Fibroblast of lung (primary cell): Measurements from ENCODE around the gene TEX38. TPM values are rescaled to one million over a fixed set of nuclear protein-coding genes. Genes with fewer than 3 reads are reported as not detected.

Source experiments
- DNase-seq, 2 donors: peaks; one replicate each; pipeline versions ENCODE4 v3.0.0 to v3.0.0-alpha.2; 2010; ENCODE audit warnings: low read depth in 2 of 2
- H2AFZ ChIP-seq: 2 replicates; pipeline ENCODE4 v1.5.1; 2012; ENCODE audit warnings: low read length, control low read depth, inconsistent platforms
- H3K27ac ChIP-seq: 2 replicates; pipeline ENCODE4 v1.5.1; 2011; ENCODE audit warnings: low read length, control low read depth; ENCODE audit not compliant: insufficient read depth
- H3K27me3 ChIP-seq: 2 replicates; pipeline ENCODE4 v1.5.1; 2011; ENCODE audit warnings: mild to moderate bottlenecking, low read length; ENCODE audit not compliant: control insufficient read depth, insufficient read depth
- H3K36me3 ChIP-seq: 2 replicates; pipeline ENCODE4 v1.5.1; 2011; ENCODE audit warnings: low read length; ENCODE audit not compliant: control insufficient read depth, insufficient read depth
- H3K4me1 ChIP-seq: 2 replicates; pipeline ENCODE4 v1.5.1; 2011; ENCODE audit warnings: low read length; ENCODE audit not compliant: control insufficient read depth, insufficient read depth; ENCODE audit errors: extremely low read depth
- H3K4me2 ChIP-seq: 2 replicates; pipeline ENCODE4 v1.5.1; 2011; ENCODE audit warnings: low read length, control low read depth; ENCODE audit not compliant: insufficient read depth; ENCODE audit errors: extremely low read depth
- H3K4me3 ChIP-seq, 4 experiments: fragments of 200-600 bp in 1 of 4; sonication (generic) in 1 of 4; replicated peaks in 1 of 4; 2 replicates each; pipeline ENCODE4 v1.5.1; 2011 to 2016; ENCODE audit warnings: low read length in 4 of 4, low read depth in 3 of 4, mild to moderate bottlenecking in 3 of 4, control low read depth in 2 of 4, inconsistent platforms in 1 of 4, mixed read lengths in 1 of 4; ENCODE audit not compliant: insufficient read depth in 1 of 4; ENCODE audit errors: control extremely low read depth in 1 of 4
- H3K79me2 ChIP-seq: 2 replicates; pipeline ENCODE4 v1.5.1; 2012; ENCODE audit warnings: mild to moderate bottlenecking, low read length, inconsistent platforms; ENCODE audit not compliant: control insufficient read depth, insufficient read depth
- H3K9ac ChIP-seq: 2 replicates; pipeline ENCODE4 v1.5.1; 2011; ENCODE audit warnings: mild to moderate bottlenecking, low read length, control low read depth; ENCODE audit not compliant: insufficient read depth
- H3K9me3 ChIP-seq: 2 replicates; pipeline ENCODE4 v1.5.1; 2012; ENCODE audit warnings: low read depth, low read length; ENCODE audit not compliant: control insufficient read depth, insufficient read depth
- H4K20me1 ChIP-seq: 2 replicates; pipeline ENCODE4 v1.5.1; 2011; ENCODE audit warnings: low read length; ENCODE audit not compliant: control insufficient read depth, insufficient read depth; ENCODE audit errors: extremely low read depth
- EZH2 ChIP-seq: IDR thresholded peaks from 2 replicates; pipeline ENCODE4 v1.5.1; 2012; ENCODE audit warnings: low read length, control low read depth, mild to moderate bottlenecking; ENCODE audit errors: missing control alignments
- polyA plus RNA-seq, 2 donors: library from polyadenylated mRNA; depleted of rRNA in 1 of 2; stranded (reverse) in 1 of 2; unstranded in 1 of 2; fragments of >200 nt; gene quantifications; 2 replicates each; pipeline ENCODE4 v1.2.1, GENCODE V29; 2011 to 2012; ENCODE audit warnings: missing spikeins in 1 of 2
- total RNA-seq: library from RNA; depleted of rRNA; stranded (reverse); fragments of >200 nt; gene quantifications from 2 replicates; pipeline ENCODE4 v1.2.1, GENCODE V29; 2014
- TF ChIP-seq, protein P1 (sequence below), 2 donors: IDR thresholded peaks in 1 of 2; conservative IDR thresholded peaks in 1 of 2; 1 replicate in 1 of 2; 2 replicates in 1 of 2; pipeline ENCODE4 v1.5.1; 2011 to 2012; ENCODE audit warnings: low read length in 2 of 2, control low read depth in 1 of 2, inconsistent platforms in 1 of 2, low read depth in 1 of 2, mild to moderate bottlenecking in 1 of 2

Gene TEX38
- total and polyA plus RNA-seq, 2 donors (not counting 1 experiment from before 2014, with no cell fraction given): not detected

DNA sequence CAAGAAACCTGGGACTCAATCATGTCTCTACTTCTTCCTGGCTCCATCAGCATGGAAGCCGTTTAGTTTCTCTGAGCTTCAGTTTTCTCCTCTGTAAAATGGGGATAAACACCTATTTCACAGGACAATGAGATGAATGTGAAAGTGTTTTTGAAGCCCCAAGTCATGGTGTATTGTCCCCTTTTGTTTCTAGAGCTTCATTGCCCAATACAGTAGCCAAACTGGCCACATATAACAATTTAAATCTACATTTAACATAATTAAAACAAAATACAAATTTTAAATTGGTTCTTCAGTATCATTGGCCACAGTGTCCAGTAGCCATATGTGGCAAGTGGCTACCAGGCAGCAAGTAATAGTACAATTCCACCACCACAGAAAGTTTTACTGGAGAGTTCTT lies 49.5 kb downstream of the TEX38 start:
- H3K4me2 ChIP-seq: no peak overlapping the region
- no peak overlapping the region for H3K4me3 ChIP-seq
- DNase-seq: no peak

DNA sequence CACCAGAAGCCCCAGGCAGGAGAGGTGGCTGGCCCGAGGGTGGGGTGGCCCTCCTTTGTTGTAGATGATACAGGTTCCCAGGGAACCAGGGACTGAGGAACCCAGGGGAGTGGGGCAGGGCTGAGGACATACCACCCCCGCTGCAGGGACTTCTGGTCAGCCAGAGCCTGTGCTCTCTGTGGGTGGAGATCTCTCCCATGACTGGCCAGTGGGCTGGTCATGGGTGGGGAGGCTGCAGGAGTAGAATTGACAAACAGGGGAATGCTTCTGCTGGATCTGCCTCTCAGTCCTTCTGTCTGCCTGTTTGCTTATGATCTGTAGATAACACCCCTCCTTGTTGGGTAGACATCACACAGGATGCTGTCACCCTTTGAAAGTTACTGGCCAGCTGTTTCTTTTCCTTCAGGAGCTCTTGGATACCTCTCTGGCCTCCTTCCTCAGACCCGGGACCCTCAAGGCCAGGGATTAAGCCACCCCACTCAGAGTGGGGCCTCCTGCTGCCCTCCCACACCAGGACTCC lies 50.1 kb downstream of the TEX38 start:
- DNase-seq: no peak
- H4K20me1 ChIP-seq: no peaks in the 10 kb centered on the region
- peaks cover 20% of the 10 kb centered on the region for H3K79me2 ChIP-seq
- H3K27ac ChIP-seq: no peak overlapping the region
- no peak overlapping the region for H3K4me2 ChIP-seq
- no peaks in the 10 kb centered on the region for H3K9me3 ChIP-seq
- no peak for TF ChIP-seq EZH2
- TF ChIP-seq, protein P1, sequence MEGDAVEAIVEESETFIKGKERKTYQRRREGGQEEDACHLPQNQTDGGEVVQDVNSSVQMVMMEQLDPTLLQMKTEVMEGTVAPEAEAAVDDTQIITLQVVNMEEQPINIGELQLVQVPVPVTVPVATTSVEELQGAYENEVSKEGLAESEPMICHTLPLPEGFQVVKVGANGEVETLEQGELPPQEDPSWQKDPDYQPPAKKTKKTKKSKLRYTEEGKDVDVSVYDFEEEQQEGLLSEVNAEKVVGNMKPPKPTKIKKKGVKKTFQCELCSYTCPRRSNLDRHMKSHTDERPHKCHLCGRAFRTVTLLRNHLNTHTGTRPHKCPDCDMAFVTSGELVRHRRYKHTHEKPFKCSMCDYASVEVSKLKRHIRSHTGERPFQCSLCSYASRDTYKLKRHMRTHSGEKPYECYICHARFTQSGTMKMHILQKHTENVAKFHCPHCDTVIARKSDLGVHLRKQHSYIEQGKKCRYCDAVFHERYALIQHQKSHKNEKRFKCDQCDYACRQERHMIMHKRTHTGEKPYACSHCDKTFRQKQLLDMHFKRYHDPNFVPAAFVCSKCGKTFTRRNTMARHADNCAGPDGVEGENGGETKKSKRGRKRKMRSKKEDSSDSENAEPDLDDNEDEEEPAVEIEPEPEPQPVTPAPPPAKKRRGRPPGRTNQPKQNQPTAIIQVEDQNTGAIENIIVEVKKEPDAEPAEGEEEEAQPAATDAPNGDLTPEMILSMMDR (conservative IDR thresholded peaks at IDR 0.05 in 1 of 2, IDR thresholded peaks at IDR 0.05 in 1 of 2; ENCODE audit: low read depth in 1 of 2, low read length in 2 of 2): no peak
- no peak overlapping the region for H2AFZ ChIP-seq
- no peaks in the 10 kb centered on the region for H3K36me3 ChIP-seq
- peaks cover 7% of the 10 kb centered on the region for H3K27me3 ChIP-seq
- H3K4me1 ChIP-seq: peaks cover 3% of the 10 kb centered on the region
- no peak overlapping the region for H3K4me3 ChIP-seq
- no peak overlapping the region for H3K9ac ChIP-seq

More for the DNA sequence above, 49.5 kb downstream of the TEX38 start:
- TF ChIP-seq, protein P1 (conservative IDR thresholded peaks at IDR 0.05 in 1 of 2, IDR thresholded peaks at IDR 0.05 in 1 of 2; ENCODE audit: low read depth in 1 of 2, low read length in 2 of 2): no peak
- TF ChIP-seq EZH2: no peak
- peaks cover 22% of the 10 kb centered on the region for H3K79me2 ChIP-seq
- H3K9me3 ChIP-seq: no peaks in the 10 kb centered on the region
- no peak overlapping the region for H2AFZ ChIP-seq
- no peak overlapping the region for H3K27ac ChIP-seq
- H3K27me3 ChIP-seq: peaks cover 7% of the 10 kb centered on the region
- H3K9ac ChIP-seq: no peak overlapping the region
- H4K20me1 ChIP-seq: no peaks in the 10 kb centered on the region
- peaks cover 3% of the 10 kb centered on the region for H3K4me1 ChIP-seq
- H3K36me3 ChIP-seq: no peaks in the 10 kb centered on the region

Other genes with a start within 250 kb of the TEX38 start
- not detected in 2 replicates for gene DMBX1, start 182.0 kb upstream of the TEX38 start, total RNA-seq
- not detected in 2 replicates for gene DMBX1, start 182.0 kb upstream of the TEX38 start, polyA plus RNA-seq
- gene KNCN, start 120.2 kb upstream of the TEX38 start, total RNA-seq: not detected in 2 replicates
- gene KNCN, start 120.2 kb upstream of the TEX38 start, polyA plus RNA-seq: not detected in 2 replicates
- 18.2 and 22.3 TPM in 2 replicates for gene MKNK1, start 67.6 kb upstream of the TEX38 start, total RNA-seq
- 32.0 and 33.1 TPM in 2 replicates for gene MKNK1, start 67.6 kb upstream of the TEX38 start, polyA plus RNA-seq
- 12.1 and 14.9 TPM in 2 replicates for gene MOB3C, start 55.0 kb upstream of the TEX38 start, total RNA-seq
- gene MOB3C, start 55.0 kb upstream of the TEX38 start, polyA plus RNA-seq: 6.6 and 9.1 TPM in 2 replicates
- gene ATPAF1, start 3.5 kb upstream of the TEX38 start, total RNA-seq: 58.3 and 65.6 TPM in 2 replicates
- gene ATPAF1, start 3.5 kb upstream of the TEX38 start, polyA plus RNA-seq: 72.1 and 81.4 TPM in 2 replicates
- gene EFCAB14, start 47.3 kb downstream of the TEX38 start, total RNA-seq: 35.3 and 35.7 TPM in 2 replicates
- gene EFCAB14, start 47.3 kb downstream of the TEX38 start, polyA plus RNA-seq: 54.3 and 65.0 TPM in 2 replicates
- gene CYP4B1, start 127.2 kb downstream of the TEX38 start, total RNA-seq: not detected in 2 replicates
- gene CYP4B1, start 127.2 kb downstream of the TEX38 start, polyA plus RNA-seq: not detected in 2 replicates